K562 (cell line): Measurements from ENCODE around the gene LAG3. TPM values are rescaled to one million over a fixed set of nuclear protein-coding genes. Genes with fewer than 3 reads are reported as not detected.
A peak's percentile ranks its signal among the peaks of the same experiment; 100 is the strongest.

ENCODE experiments used
- ADNP ChIP-seq: fragments of 200-800 bp; sonication (Bioruptor generic); IDR thresholded peaks from 2 replicates; pipeline ENCODE4 v1.6.1; 2016; ENCODE audit warnings: missing genetic modification characterization, missing compliant biosample characterization
- ATF7 ChIP-seq: fragments of 450-650 bp; IDR thresholded peaks from 2 replicates; pipeline ENCODE4 v1.7.1; 2014; ENCODE audit warnings: mild to moderate bottlenecking, moderate library complexity
- BRF1 ChIP-seq: IDR thresholded peaks from 3 replicates; pipeline ENCODE4 v1.6.1; 2011; ENCODE audit warnings: borderline replicate concordance, mild to moderate bottlenecking; ENCODE audit not compliant: insufficient read length; ENCODE audit errors: extremely low read depth
- DPF2 ChIP-seq: fragments of 450-650 bp; IDR thresholded peaks from 2 replicates; pipeline ENCODE4 v1.6.1; 2016
- EHMT2 ChIP-seq: fragments of 450-650 bp; IDR thresholded peaks from 2 replicates; pipeline ENCODE4 v1.6.1; 2018; ENCODE audit warnings: antibody characterized with exemption
- FOSL1 ChIP-seq: fragments of 200-800 bp; sonication (Bioruptor generic); conservative IDR thresholded peaks from 2 replicates; pipeline ENCODE4 v1.6.1; 2016; ENCODE audit warnings: missing genetic modification characterization, missing compliant biosample characterization
- JUNB ChIP-seq: fragments of 450-650 bp; formaldehyde crosslinking; conservative IDR thresholded peaks from 2 replicates; pipeline ENCODE4 v1.4.0; 2020; ENCODE audit warnings: mild to moderate bottlenecking
- LARP7 ChIP-seq: fragments of 450-650 bp; IDR thresholded peaks from 2 replicates; pipeline ENCODE4 v1.6.1; 2016
- MAFF ChIP-seq: IDR thresholded peaks from 2 replicates; pipeline ENCODE4 v1.6.1; 2012; ENCODE audit warnings: low read length, improper control_type of control experiment
- MIER1 ChIP-seq: fragments of 450-650 bp; IDR thresholded peaks from 2 replicates; pipeline ENCODE4 v1.6.1; 2016; ENCODE audit warnings: antibody characterized with exemption, mild to moderate bottlenecking, low read depth
- MYC ChIP-seq, 2 experiments: fragments of 250-450 bp in 1 of 2; sonication (Bioruptor Pico) in 1 of 2; IDR thresholded peaks; 2 replicates each; pipeline versions ENCODE4 v1.5.1 to v1.6.1; 2012 to 2021; ENCODE audit warnings: low read depth in 2 of 2, borderline replicate concordance in 1 of 2, improper control_type of control experiment in 1 of 2, low read length in 1 of 2, mild to moderate bottlenecking in 1 of 2, moderate library complexity in 1 of 2
- NCOA6 ChIP-seq: fragments of 450-650 bp; IDR thresholded peaks from 2 replicates; pipeline ENCODE4 v1.6.1; 2017; ENCODE audit warnings: mild to moderate bottlenecking
- PATZ1 ChIP-seq: fragments of 250-450 bp; sonication (Bioruptor Pico); IDR thresholded peaks from 2 replicates; pipeline ENCODE4 v1.5.0; 2020; ENCODE audit warnings: mild to moderate bottlenecking, borderline replicate concordance
- SETDB1 ChIP-seq: IDR thresholded peaks from one replicate; pipeline ENCODE4 v1.6.1; 2012; ENCODE audit warnings: low read length, control low read depth, inconsistent platforms
- TEAD4 ChIP-seq, 2 experiments: sonication (generic) in 1 of 2; formaldehyde crosslinking in 1 of 2; IDR thresholded peaks; 2 replicates each; pipeline versions ENCODE4 v1.6.1 to v1.8.0; 2012 to 2022; ENCODE audit warnings: borderline replicate concordance in 1 of 2, inconsistent platforms in 1 of 2, low read length in 1 of 2, mild to moderate bottlenecking in 1 of 2, missing genetic modification reagents in 1 of 2
- ZFX ChIP-seq: sonication (generic); formaldehyde crosslinking; IDR thresholded peaks from 2 replicates; pipeline ENCODE4 v1.8.0; 2022; ENCODE audit warnings: mild to moderate bottlenecking, missing genetic modification reagents, moderate library complexity
- polyA plus RNA-seq, 8 experiments: library from polyadenylated mRNA; depleted of rRNA in 4 of 8; stranded (reverse) in 5 of 8; unstranded in 3 of 8; fragments of >200 nt; fragmentation: Nextera tagmentation in 2 of 8; fragmentation: Illumina TruSeq in 1 of 8; extraction: Ambion mirVana in 2 of 8; extraction: Trizol in 1 of 8; gene quantifications; 2 replicates each; pipeline versions ENCODE4 v1.2.1 to v1.2.3, GENCODE V29; 2011 to 2014; ENCODE audit warnings: inconsistent platforms in 1 of 8, missing spikeins in 1 of 8
- total RNA-seq, 7 experiments: library from RNA; depleted of rRNA in 6 of 7; stranded (reverse); fragments of >200 nt in 6 of 7; fragmentation: Illumina TruSeq in 2 of 7; extraction: Trizol in 2 of 7; gene quantifications; 2 replicates each; pipeline versions ENCODE4 v1.2.1 to v1.2.3, GENCODE V29; 2011 to 2021; ENCODE audit warnings: low replicate concordance in 1 of 7
- TF ChIP-seq, protein P1 (sequence below): fragments of 450-650 bp; formaldehyde crosslinking; IDR thresholded peaks from 2 replicates; pipeline ENCODE4 v1.4.0; 2020; ENCODE audit warnings: mild to moderate bottlenecking, moderate library complexity
- TF ChIP-seq, protein P2 (sequence below), 2 experiments: fragments of 450-650 bp; IDR thresholded peaks; 2 replicates each; pipeline ENCODE4 v1.6.1; 2018; ENCODE audit warnings: mild to moderate bottlenecking in 2 of 2, low read depth in 1 of 2; ENCODE audit not compliant: partially characterized antibody in 2 of 2
- TF ChIP-seq, protein P3 (sequence below): sonication (generic); formaldehyde crosslinking; IDR thresholded peaks from 2 replicates; pipeline ENCODE4 v1.8.0; 2023; ENCODE audit warnings: mild to moderate bottlenecking, missing genetic modification reagents

Gene LAG3
- total and polyA plus RNA-seq, 9 of the 15 experiments (the other 6 are each of a cell fraction or from before 2014, with no cell fraction given) = 0.07 to 0.66 (median 0.09) TPM; not detected in 1

GRCh38 chr12:6722863-6723262 lies 49.5 kb upstream of the LAG3 start (continued):
- TF ChIP-seq PATZ1 (CRISPR knock-in tag) = no peak
- TF ChIP-seq ADNP = no peak
- peak; percentile 43 for TF ChIP-seq FOSL1
- TF ChIP-seq SETDB1 = no peak
- no peak for TF ChIP-seq LARP7
- no peak for TF ChIP-seq MIER1
- no peak for TF ChIP-seq ATF7
- TF ChIP-seq JUNB (CRISPR knock-in tag) = no peak
- peak; percentile 67 for TF ChIP-seq DPF2
- TF ChIP-seq, protein P1, sequence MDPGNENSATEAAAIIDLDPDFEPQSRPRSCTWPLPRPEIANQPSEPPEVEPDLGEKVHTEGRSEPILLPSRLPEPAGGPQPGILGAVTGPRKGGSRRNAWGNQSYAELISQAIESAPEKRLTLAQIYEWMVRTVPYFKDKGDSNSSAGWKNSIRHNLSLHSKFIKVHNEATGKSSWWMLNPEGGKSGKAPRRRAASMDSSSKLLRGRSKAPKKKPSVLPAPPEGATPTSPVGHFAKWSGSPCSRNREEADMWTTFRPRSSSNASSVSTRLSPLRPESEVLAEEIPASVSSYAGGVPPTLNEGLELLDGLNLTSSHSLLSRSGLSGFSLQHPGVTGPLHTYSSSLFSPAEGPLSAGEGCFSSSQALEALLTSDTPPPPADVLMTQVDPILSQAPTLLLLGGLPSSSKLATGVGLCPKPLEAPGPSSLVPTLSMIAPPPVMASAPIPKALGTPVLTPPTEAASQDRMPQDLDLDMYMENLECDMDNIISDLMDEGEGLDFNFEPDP (CRISPR knock-in tag) = no peak
- TF ChIP-seq MYC (IDR thresholded peaks at IDR 0.05; ENCODE audit: low read depth, low read length) = no peak
- no peak for TF ChIP-seq MYC (CRISPR knock-in tag; IDR thresholded peaks at IDR 0.05; ENCODE audit: borderline replicate concordance, low read depth)
- TF ChIP-seq, protein P2, sequence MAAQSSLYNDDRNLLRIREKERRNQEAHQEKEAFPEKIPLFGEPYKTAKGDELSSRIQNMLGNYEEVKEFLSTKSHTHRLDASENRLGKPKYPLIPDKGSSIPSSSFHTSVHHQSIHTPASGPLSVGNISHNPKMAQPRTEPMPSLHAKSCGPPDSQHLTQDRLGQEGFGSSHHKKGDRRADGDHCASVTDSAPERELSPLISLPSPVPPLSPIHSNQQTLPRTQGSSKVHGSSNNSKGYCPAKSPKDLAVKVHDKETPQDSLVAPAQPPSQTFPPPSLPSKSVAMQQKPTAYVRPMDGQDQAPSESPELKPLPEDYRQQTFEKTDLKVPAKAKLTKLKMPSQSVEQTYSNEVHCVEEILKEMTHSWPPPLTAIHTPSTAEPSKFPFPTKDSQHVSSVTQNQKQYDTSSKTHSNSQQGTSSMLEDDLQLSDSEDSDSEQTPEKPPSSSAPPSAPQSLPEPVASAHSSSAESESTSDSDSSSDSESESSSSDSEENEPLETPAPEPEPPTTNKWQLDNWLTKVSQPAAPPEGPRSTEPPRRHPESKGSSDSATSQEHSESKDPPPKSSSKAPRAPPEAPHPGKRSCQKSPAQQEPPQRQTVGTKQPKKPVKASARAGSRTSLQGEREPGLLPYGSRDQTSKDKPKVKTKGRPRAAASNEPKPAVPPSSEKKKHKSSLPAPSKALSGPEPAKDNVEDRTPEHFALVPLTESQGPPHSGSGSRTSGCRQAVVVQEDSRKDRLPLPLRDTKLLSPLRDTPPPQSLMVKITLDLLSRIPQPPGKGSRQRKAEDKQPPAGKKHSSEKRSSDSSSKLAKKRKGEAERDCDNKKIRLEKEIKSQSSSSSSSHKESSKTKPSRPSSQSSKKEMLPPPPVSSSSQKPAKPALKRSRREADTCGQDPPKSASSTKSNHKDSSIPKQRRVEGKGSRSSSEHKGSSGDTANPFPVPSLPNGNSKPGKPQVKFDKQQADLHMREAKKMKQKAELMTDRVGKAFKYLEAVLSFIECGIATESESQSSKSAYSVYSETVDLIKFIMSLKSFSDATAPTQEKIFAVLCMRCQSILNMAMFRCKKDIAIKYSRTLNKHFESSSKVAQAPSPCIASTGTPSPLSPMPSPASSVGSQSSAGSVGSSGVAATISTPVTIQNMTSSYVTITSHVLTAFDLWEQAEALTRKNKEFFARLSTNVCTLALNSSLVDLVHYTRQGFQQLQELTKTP (IDR thresholded peaks at IDR 0.05; ENCODE audit: low read depth in 1 of 2, partially characterized antibody in 2 of 2) = no peak
- TF ChIP-seq MAFF = no peak
- TF ChIP-seq BRF1 = no peak
- TF ChIP-seq NCOA6 = no peak
- TF ChIP-seq, protein P3, sequence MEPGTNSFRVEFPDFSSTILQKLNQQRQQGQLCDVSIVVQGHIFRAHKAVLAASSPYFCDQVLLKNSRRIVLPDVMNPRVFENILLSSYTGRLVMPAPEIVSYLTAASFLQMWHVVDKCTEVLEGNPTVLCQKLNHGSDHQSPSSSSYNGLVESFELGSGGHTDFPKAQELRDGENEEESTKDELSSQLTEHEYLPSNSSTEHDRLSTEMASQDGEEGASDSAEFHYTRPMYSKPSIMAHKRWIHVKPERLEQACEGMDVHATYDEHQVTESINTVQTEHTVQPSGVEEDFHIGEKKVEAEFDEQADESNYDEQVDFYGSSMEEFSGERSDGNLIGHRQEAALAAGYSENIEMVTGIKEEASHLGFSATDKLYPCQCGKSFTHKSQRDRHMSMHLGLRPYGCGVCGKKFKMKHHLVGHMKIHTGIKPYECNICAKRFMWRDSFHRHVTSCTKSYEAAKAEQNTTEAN (CRISPR knock-in tag) = no peak
- no peak for TF ChIP-seq ZFX (CRISPR knock-in tag)
- peak; percentile 70 for TF ChIP-seq TEAD4 (IDR thresholded peaks at IDR 0.05; ENCODE audit: low read length)
- no peak for TF ChIP-seq TEAD4 (CRISPR knock-in tag; IDR thresholded peaks at IDR 0.05; ENCODE audit: borderline replicate concordance)
- 0 out of 2 replicates have a peak, but pooled peaks have one; percentile 9 for TF ChIP-seq EHMT2
